ENCODE measurements around the gene LHPP. TPM values are rescaled to one million over a fixed set of nuclear protein-coding genes. Genes with fewer than 3 reads are reported as not detected.

Gene LHPP
- total RNA-seq, 2 donors from 2014 or later, result 4.9 to 9.9 TPM

- H3K36me3 ChIP-seq (replicated peaks in 1 of 2; ENCODE audit: insufficient read depth in 1 of 2, low read depth in 2 of 2), result no peaks in the 10 kb centered on the region
- WGBS, 2 donors, result 81 to 100% methylated on average over 4 to 10 of the region's 10 CpGs
- no peak for DNase-seq
- intact Hi-C loops (cut with DNase I), result no loop called here
- no peak overlapping the region for H3K4me3 ChIP-seq
- no peaks in the 10 kb centered on the region for H3K9me3 ChIP-seq
- H3K4me1 ChIP-seq, result peaks cover 15% of the 10 kb centered on the region
- H3K27ac ChIP-seq, result peak overlapping the region in 3 of 4 donors; percentile 3 to 51 (median 34)
- no peak for ATAC-seq
- no peaks in the 10 kb centered on the region for H3K27me3 ChIP-seq
- no peak for TF ChIP-seq POLR2A (IDR thresholded peaks at IDR 0.05)
- no peak for TF ChIP-seq CTCF (IDR thresholded peaks at IDR 0.05)
These were observed 170.9 kb downstream of the LHPP start for GRCh38 chr10:124632566-124632965.

GRCh38 chr10:124636271-124636995 lies 174.8 kb downstream of the LHPP start:
- 75 to 80% methylated on average over 17 to 19 of the region's 19 CpGs for WGBS, 2 donors
- H3K4me1 ChIP-seq, result peaks cover 6% of the 10 kb centered on the region
- intact Hi-C loops (cut with DNase I), result no loop called here
- H3K27ac ChIP-seq, result no peak overlapping the region
- no peaks in the 10 kb centered on the region for H3K9me3 ChIP-seq
- no peaks in the 10 kb centered on the region for H3K27me3 ChIP-seq
- ATAC-seq (no peak), DNase-seq (no peak)
- no peaks in the 10 kb centered on the region for H3K36me3 ChIP-seq (replicated peaks in 1 of 2; ENCODE audit: insufficient read depth in 1 of 2, low read depth in 2 of 2)
- TF ChIP-seq CTCF (IDR thresholded peaks at IDR 0.05), result no peak
- no peak for TF ChIP-seq POLR2A (IDR thresholded peaks at IDR 0.05)
- H3K4me3 ChIP-seq, result no peak overlapping the region

GRCh38 chr10:124637091-124637700 lies 175.6 kb downstream of the LHPP start:
- H3K4me1 ChIP-seq, result peaks cover 6% of the 10 kb centered on the region
- no peak overlapping the region for H3K4me3 ChIP-seq
- DNase-seq, result no peak
- ATAC-seq, result no peak
- H3K36me3 ChIP-seq (replicated peaks in 1 of 2; ENCODE audit: insufficient read depth in 1 of 2, low read depth in 2 of 2), result no peaks in the 10 kb centered on the region
- H3K27ac ChIP-seq, result no peak overlapping the region
- H3K9me3 ChIP-seq, result no peaks in the 10 kb centered on the region
- H3K27me3 ChIP-seq, result no peaks in the 10 kb centered on the region
- intact Hi-C loops (cut with DNase I), result no loop called here
- WGBS, 2 donors, result 94 to 98% methylated on average over 6 to 14 of the region's 14 CpGs
- no peak for TF ChIP-seq CTCF (IDR thresholded peaks at IDR 0.05)
- TF ChIP-seq POLR2A (IDR thresholded peaks at IDR 0.05), result no peak

- no peaks in the 10 kb centered on the region for H3K36me3 ChIP-seq (replicated peaks in 1 of 2; ENCODE audit: insufficient read depth in 1 of 2, low read depth in 2 of 2)
- intact Hi-C loops (cut with DNase I), result no loop called here
- H3K4me1 ChIP-seq, result peaks cover 6% of the 10 kb centered on the region
- WGBS, 2 donors, result 96 to 100% methylated on average over 6 to 8 of the region's 8 CpGs
- DNase-seq, result no peak
- H3K9me3 ChIP-seq, result no peaks in the 10 kb centered on the region
- H3K27me3 ChIP-seq, result no peaks in the 10 kb centered on the region
- no peak for ATAC-seq
- no peak overlapping the region for H3K4me3 ChIP-seq
- no peak overlapping the region for H3K27ac ChIP-seq
- no peak for TF ChIP-seq CTCF (IDR thresholded peaks at IDR 0.05)
- no peak for TF ChIP-seq POLR2A (IDR thresholded peaks at IDR 0.05)
These were observed 176.1 kb downstream of the LHPP start for GRCh38 chr10:124637746-124638145.
